ENCODE measurements around the gene STPG3. TPM values are rescaled to one million over a fixed set of nuclear protein-coding genes. Genes with fewer than 3 reads are reported as not detected.
"Not testable (repeated sequence)": the region's sequence is repeated elsewhere in the genome, so short reads cannot be mapped to it uniquely, and the experiment has no call there.

STPG3 gene
- total and polyA plus RNA-seq, 2 of the 13 experiments (the other 11 are each of a cell fraction or from before 2014, with no cell fraction given), result not detected

DNA sequence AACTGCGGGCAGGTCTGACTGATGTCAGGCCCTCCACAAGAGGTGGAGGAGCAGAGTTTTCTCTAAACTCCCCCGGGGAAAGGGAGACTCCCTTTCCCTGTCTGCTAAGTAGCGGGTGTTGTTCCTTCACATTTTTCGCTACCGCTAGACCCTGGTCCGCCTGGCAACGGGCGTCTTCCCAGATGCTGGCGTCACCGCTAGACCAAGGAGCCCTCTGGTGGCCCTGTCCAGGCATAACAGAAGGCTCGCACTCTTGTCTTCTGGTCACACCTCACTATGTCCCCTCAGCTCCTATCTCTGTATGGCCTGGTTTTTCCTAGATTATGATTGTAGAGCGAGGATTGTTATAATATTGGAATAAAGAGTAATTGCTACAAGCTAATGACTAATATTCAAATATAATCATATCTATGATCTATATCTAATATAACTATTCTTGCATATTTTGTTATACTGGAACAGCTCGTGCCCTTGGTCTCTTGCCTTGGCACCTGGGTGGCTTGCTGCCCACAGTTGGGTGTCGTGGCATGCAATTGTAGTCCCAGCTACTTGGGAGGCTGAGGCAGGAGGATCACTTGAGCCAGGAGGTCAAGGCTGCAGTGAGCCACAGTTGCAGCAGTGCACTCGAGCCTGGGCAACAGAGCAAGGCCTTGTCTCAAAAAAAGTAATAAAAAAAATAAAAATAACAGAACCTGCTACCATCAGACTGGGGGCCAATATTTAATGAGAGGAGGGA, 11.3 kb downstream of the STPG3 start:
- ChIA-PET POLR2A (interaction anchor here (0.8 to 14.2 kb wide), 5 partner anchors 15 to 33 kb away, joined by 3 to 317 read pairs (median 5); partner anchors contain the start of genes TOR4A and TUBB4B), CTCF (ENCODE audit: low intra/inter-chr PET ratio, low total read pairs) (interaction anchor here (0.9 to 2.1 kb wide), 2 partner anchors 26 to 74 kb away, joined by 3 to 13 read pairs; partner anchors contain the start of genes ANAPC2 and SSNA1)
- DNase-seq (ENCODE audit: low spot score); H3K27ac ChIP-seq (ENCODE audit: extremely low read length, insufficient read depth, low read length); H2AFZ ChIP-seq (ENCODE audit: low read length); H4K20me1 ChIP-seq (ENCODE audit: insufficient read depth, low read length); H3K4me2 ChIP-seq (ENCODE audit: low read depth, low read length); BruUV-seq (replicated peaks); in situ Hi-C loops (cut with HindIII; ENCODE audit: extremely low pct_ligation_motif_present, low pct_unique_long_range_greater_than_20kb); H3K9me3 ChIP-seq (ENCODE audit: low read length); H3K4me1 ChIP-seq (ENCODE audit: insufficient read depth, low read length); ATAC-seq; FAIRE-seq; intact Hi-C loops (cut with micrococcal nuclease; ENCODE audit: unreplicated experiment); H3K79me2 ChIP-seq (ENCODE audit: insufficient read depth, low read length); H3K27me3 ChIP-seq (ENCODE audit: control insufficient read depth in 1 of 2, insufficient read depth in 2 of 2, low read length in 2 of 2); H3K4me3 ChIP-seq (replicated peaks in 1 of 3; ENCODE audit: insufficient read depth in 1 of 3, low read depth in 2 of 3, low read length in 3 of 3); H3K9ac ChIP-seq (ENCODE audit: insufficient read depth, low read depth, low read length): not testable (repeated sequence)
- TF ChIP-seq, protein P1, sequence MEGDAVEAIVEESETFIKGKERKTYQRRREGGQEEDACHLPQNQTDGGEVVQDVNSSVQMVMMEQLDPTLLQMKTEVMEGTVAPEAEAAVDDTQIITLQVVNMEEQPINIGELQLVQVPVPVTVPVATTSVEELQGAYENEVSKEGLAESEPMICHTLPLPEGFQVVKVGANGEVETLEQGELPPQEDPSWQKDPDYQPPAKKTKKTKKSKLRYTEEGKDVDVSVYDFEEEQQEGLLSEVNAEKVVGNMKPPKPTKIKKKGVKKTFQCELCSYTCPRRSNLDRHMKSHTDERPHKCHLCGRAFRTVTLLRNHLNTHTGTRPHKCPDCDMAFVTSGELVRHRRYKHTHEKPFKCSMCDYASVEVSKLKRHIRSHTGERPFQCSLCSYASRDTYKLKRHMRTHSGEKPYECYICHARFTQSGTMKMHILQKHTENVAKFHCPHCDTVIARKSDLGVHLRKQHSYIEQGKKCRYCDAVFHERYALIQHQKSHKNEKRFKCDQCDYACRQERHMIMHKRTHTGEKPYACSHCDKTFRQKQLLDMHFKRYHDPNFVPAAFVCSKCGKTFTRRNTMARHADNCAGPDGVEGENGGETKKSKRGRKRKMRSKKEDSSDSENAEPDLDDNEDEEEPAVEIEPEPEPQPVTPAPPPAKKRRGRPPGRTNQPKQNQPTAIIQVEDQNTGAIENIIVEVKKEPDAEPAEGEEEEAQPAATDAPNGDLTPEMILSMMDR (CRISPR knock-in tag; IDR thresholded peaks at IDR 0.05), result peak; percentile 54
- TF ChIP-seq, protein P2, sequence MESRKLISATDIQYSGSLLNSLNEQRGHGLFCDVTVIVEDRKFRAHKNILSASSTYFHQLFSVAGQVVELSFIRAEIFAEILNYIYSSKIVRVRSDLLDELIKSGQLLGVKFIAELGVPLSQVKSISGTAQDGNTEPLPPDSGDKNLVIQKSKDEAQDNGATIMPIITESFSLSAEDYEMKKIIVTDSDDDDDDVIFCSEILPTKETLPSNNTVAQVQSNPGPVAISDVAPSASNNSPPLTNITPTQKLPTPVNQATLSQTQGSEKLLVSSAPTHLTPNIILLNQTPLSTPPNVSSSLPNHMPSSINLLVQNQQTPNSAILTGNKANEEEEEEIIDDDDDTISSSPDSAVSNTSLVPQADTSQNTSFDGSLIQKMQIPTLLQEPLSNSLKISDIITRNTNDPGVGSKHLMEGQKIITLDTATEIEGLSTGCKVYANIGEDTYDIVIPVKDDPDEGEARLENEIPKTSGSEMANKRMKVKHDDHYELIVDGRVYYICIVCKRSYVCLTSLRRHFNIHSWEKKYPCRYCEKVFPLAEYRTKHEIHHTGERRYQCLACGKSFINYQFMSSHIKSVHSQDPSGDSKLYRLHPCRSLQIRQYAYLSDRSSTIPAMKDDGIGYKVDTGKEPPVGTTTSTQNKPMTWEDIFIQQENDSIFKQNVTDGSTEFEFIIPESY (CRISPR knock-in tag; IDR thresholded peaks at IDR 0.05), result peak; percentile 99
- TF ChIP-seq ERF (CRISPR knock-in tag; IDR thresholded peaks at IDR 0.05), result 0 out of 2 replicates have a peak, but pooled peaks have one; percentile 26
- peak; percentile 51 for TF ChIP-seq STAG1 (CRISPR knock-in tag; IDR thresholded peaks at IDR 0.05)
- peak; percentile 86 for TF ChIP-seq ZBTB38 (CRISPR knock-in tag; IDR thresholded peaks at IDR 0.05)
- TF ChIP-seq RFX5 (IDR thresholded peaks at IDR 0.05; ENCODE audit: low read depth, low read length), result peak; percentile 48; the same call in 1 of the 2 replicates
- TF ChIP-seq KDM2A (CRISPR knock-in tag; IDR thresholded peaks at IDR 0.05; ENCODE audit: borderline replicate concordance, low read depth), result peak; percentile 21; the same call in 1 of the 2 replicates
- peak; percentile 20; the same call in 1 of the 2 replicates for TF ChIP-seq RAD21 (CRISPR knock-in tag; IDR thresholded peaks at IDR 0.05)
- WGBS (ENCODE audit: low lambda C conversion rate), result 47% methylated on average over 14 of the region's 15 CpGs
- H3K36me3 ChIP-seq (replicated peaks in 1 of 2; ENCODE audit: control insufficient read depth in 1 of 2, insufficient read depth in 2 of 2, low read length in 2 of 2), result peaks cover 13 to 20% of the 10 kb centered on the region in 2 experiments; a peak in 4 of 5 replicates

All from HepG2 (cell line).